ENCODE data around the gene SMIM36. TPM values are rescaled to one million over a fixed set of nuclear protein-coding genes. Genes with fewer than 3 reads are reported as not detected.

SMIM36 gene
- total and polyA plus RNA-seq, 7 experiments from 2014 or later: not detected

- POLR2A ChIA-PET: no interaction called here
- CTCF ChIA-PET: interaction anchor here (0.7 kb wide), 1 partner anchor 19 kb away, joined by 3 read pairs; no protein-coding TSS in a partner anchor
- Histone ChIP-seq H3K4me3 (ENCODE audit: low read length) (no peak overlapping the region), H3K27me3 (ENCODE audit: control insufficient read depth in 2 of 2, insufficient read depth in 2 of 2, low read length in 2 of 2) (no peaks in the 10 kb centered on the region), H3K27ac (ENCODE audit: low read depth, low read length) (no peak overlapping the region), H3K4me1 (ENCODE audit: control insufficient read depth in 2 of 2, insufficient read depth in 2 of 2, low read length in 2 of 2) (no peaks in the 10 kb centered on the region), H3K9me3 (ENCODE audit: control insufficient read depth in 2 of 3, low read length in 3 of 3) (peaks cover 0 to 5% (median 0%) of the 10 kb centered on the region in 3 experiments), H3K36me3 (ENCODE audit: control insufficient read depth in 2 of 3, insufficient read depth in 3 of 3, low read length in 3 of 3) (no peaks in the 10 kb centered on the region)
- Mint-ChIP-seq H3K9me3 (peaks cover 0 to 12% (median 2%) of the 10 kb centered on the region in 11 donors), H3K4me1 (peaks cover 0 to 7% (median 0%) of the 10 kb centered on the region in 7 donors), H3K27me3 (peaks cover 5 to 37% (median 20%) of the 10 kb centered on the region in 5 donors), H3K4me3 (no peak overlapping the region), H3K36me3 (peaks cover 0 to 4% (median 0%) of the 10 kb centered on the region in 5 donors), H3K27ac (no peak overlapping the region)
- intact Hi-C loops (cut with micrococcal nuclease): loop anchor here in 1 of 2 donors (5.0 kb wide), 1 partner anchor 34 kb away; no protein-coding TSS in a partner anchor
- DNase-seq (no peak), ATAC-seq (no peak)
These were observed 32.5 kb upstream of the SMIM36 start for GRCh38 chr17:55543709-55544108.

- Histone ChIP-seq H3K27me3 (ENCODE audit: control insufficient read depth in 2 of 2, insufficient read depth in 2 of 2, low read length in 2 of 2) (no peaks in the 10 kb centered on the region), H3K36me3 (ENCODE audit: control insufficient read depth in 2 of 3, insufficient read depth in 3 of 3, low read length in 3 of 3) (no peaks in the 10 kb centered on the region), H3K4me3 (ENCODE audit: low read length) (no peak overlapping the region), H3K4me1 (ENCODE audit: control insufficient read depth in 2 of 2, insufficient read depth in 2 of 2, low read length in 2 of 2) (no peaks in the 10 kb centered on the region), H3K9me3 (ENCODE audit: control insufficient read depth in 2 of 3, low read length in 3 of 3) (peaks cover 0 to 5% (median 0%) of the 10 kb centered on the region in 3 experiments), H3K27ac (ENCODE audit: low read depth, low read length) (no peak overlapping the region)
- CTCF ChIA-PET: no interaction called here
- H3K4me3 Mint-ChIP-seq: no peak overlapping the region
- H3K27ac Mint-ChIP-seq: no peak overlapping the region
- H3K9me3 Mint-ChIP-seq: peaks cover 0 to 10% (median 2%) of the 10 kb centered on the region in 11 donors
- H3K27me3 Mint-ChIP-seq: peaks cover 4 to 17% (median 9%) of the 10 kb centered on the region in 5 donors
- ATAC-seq: no peak
- POLR2A ChIA-PET: no interaction called here
- DNase-seq: no peak
- H3K4me1 Mint-ChIP-seq: no peaks in the 10 kb centered on the region
- no peaks in the 10 kb centered on the region for H3K36me3 Mint-ChIP-seq
- intact Hi-C loops (cut with micrococcal nuclease): loop anchor here in 1 of 2 donors (5.0 kb wide), 1 partner anchor 37 kb away; no protein-coding TSS in a partner anchor
These were observed 29.3 kb upstream of the SMIM36 start for GRCh38 chr17:55540414-55541091.

- ChIA-PET POLR2A (interaction anchor here (0.7 kb wide), 1 partner anchor 29 kb away, joined by 3 read pairs; no protein-coding TSS in a partner anchor), CTCF (interaction anchor here (0.6 kb wide), 1 partner anchor 9 kb away, joined by 3 read pairs; no protein-coding TSS in a partner anchor)
- Histone ChIP-seq H3K27me3 (ENCODE audit: control insufficient read depth in 2 of 2, insufficient read depth in 2 of 2, low read length in 2 of 2) (no peaks in the 10 kb centered on the region), H3K4me1 (ENCODE audit: control insufficient read depth in 2 of 2, insufficient read depth in 2 of 2, low read length in 2 of 2) (no peaks in the 10 kb centered on the region), H3K4me3 (ENCODE audit: low read length) (no peak overlapping the region), H3K27ac (ENCODE audit: low read depth, low read length) (no peak overlapping the region), H3K36me3 (ENCODE audit: control insufficient read depth in 2 of 3, insufficient read depth in 3 of 3, low read length in 3 of 3) (no peaks in the 10 kb centered on the region), H3K9me3 (ENCODE audit: control insufficient read depth in 2 of 3, low read length in 3 of 3) (no peaks in the 10 kb centered on the region)
- Mint-ChIP-seq H3K27ac (no peak overlapping the region), H3K9me3 (no peaks in the 10 kb centered on the region), H3K4me3 (no peak overlapping the region), H3K4me1 (no peaks in the 10 kb centered on the region), H3K36me3 (no peaks in the 10 kb centered on the region), H3K27me3 (peaks cover 0 to 12% (median 4%) of the 10 kb centered on the region in 5 donors)
- no peak for DNase-seq
- ATAC-seq: no peak
- intact Hi-C loops (cut with micrococcal nuclease): no loop called here
These were observed 25.0 kb upstream of the SMIM36 start for GRCh38 chr17:55536205-55536604.

GRCh38 chr17:55533608-55534007, 22.4 kb upstream of the SMIM36 start:
- intact Hi-C loops (cut with micrococcal nuclease): no loop called here
- Mint-ChIP-seq H3K4me1 (no peaks in the 10 kb centered on the region), H3K4me3 (no peak overlapping the region), H3K36me3 (no peaks in the 10 kb centered on the region), H3K9me3 (no peaks in the 10 kb centered on the region), H3K27me3 (peaks cover 0 to 8% (median 0%) of the 10 kb centered on the region in 5 donors), H3K27ac (no peak overlapping the region)
- H3K4me1 ChIP-seq (ENCODE audit: control insufficient read depth in 2 of 2, insufficient read depth in 2 of 2, low read length in 2 of 2): no peaks in the 10 kb centered on the region
- H3K36me3 ChIP-seq (ENCODE audit: control insufficient read depth in 2 of 3, insufficient read depth in 3 of 3, low read length in 3 of 3): no peaks in the 10 kb centered on the region
- no peak for DNase-seq
- CTCF ChIA-PET: interaction anchor here (1.0 to 1.6 kb wide), 3 partner anchors 8 to 69 kb away, joined by 3 to 4 read pairs (median 4); no protein-coding TSS in a partner anchor
- no peaks in the 10 kb centered on the region for H3K27me3 ChIP-seq (ENCODE audit: control insufficient read depth in 2 of 2, insufficient read depth in 2 of 2, low read length in 2 of 2)
- no peak overlapping the region for H3K27ac ChIP-seq (ENCODE audit: low read depth, low read length)
- no peak overlapping the region for H3K4me3 ChIP-seq (ENCODE audit: low read length)
- POLR2A ChIA-PET: no interaction called here
- no peak for ATAC-seq
- no peaks in the 10 kb centered on the region for H3K9me3 ChIP-seq (ENCODE audit: control insufficient read depth in 2 of 3, low read length in 3 of 3)

DNA sequence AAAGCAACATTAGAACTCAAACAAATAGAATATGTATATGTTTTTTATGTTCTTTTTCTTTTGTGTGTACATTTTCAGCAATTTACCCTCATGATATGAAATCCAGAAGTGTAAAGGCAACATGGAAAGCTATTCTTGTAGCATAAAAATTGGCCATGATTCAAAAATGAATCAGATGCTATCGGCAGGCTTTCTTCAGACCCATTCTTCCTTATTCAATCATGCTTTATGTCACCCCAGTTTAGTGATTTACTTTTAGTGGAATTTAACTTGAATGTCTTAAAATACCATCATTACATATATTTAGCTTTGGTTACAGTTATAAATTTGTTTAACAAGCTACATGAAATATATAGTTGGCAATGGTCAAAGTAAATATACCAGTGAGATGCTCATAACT, 21.4 kb upstream of the SMIM36 start:
- H3K4me3 ChIP-seq (ENCODE audit: low read length): no peak overlapping the region

GRCh38 chr17:55531053-55531728, 19.9 kb upstream of the SMIM36 start:
- no peaks in the 10 kb centered on the region for H3K9me3 ChIP-seq (ENCODE audit: control insufficient read depth in 2 of 3, low read length in 3 of 3)
- ChIA-PET POLR2A (interaction anchor here (0.6 kb wide), 1 partner anchor 159 kb away, joined by 3 read pairs; no protein-coding TSS in a partner anchor), CTCF (no interaction called here)

More for the DNA sequence above, 21.4 kb upstream of the SMIM36 start:
- Mint-ChIP-seq H3K27me3 (peaks cover 0 to 7% (median 0%) of the 10 kb centered on the region in 5 donors), H3K27ac (no peak overlapping the region), H3K4me3 (no peak overlapping the region), H3K36me3 (no peaks in the 10 kb centered on the region), H3K9me3 (no peaks in the 10 kb centered on the region), H3K4me1 (peaks cover 0 to 3% (median 0%) of the 10 kb centered on the region in 7 donors)
- no peak for ATAC-seq
- H3K27ac ChIP-seq (ENCODE audit: low read depth, low read length): no peak overlapping the region
- no peaks in the 10 kb centered on the region for H3K27me3 ChIP-seq (ENCODE audit: control insufficient read depth in 2 of 2, insufficient read depth in 2 of 2, low read length in 2 of 2)
- H3K9me3 ChIP-seq (ENCODE audit: control insufficient read depth in 2 of 3, low read length in 3 of 3): no peaks in the 10 kb centered on the region
- H3K4me1 ChIP-seq (ENCODE audit: control insufficient read depth in 2 of 2, insufficient read depth in 2 of 2, low read length in 2 of 2): no peaks in the 10 kb centered on the region
- POLR2A ChIA-PET: no interaction called here
- intact Hi-C loops (cut with micrococcal nuclease): no loop called here
- CTCF ChIA-PET: interaction anchor here (1.0 kb wide), 3 partner anchors 18 to 70 kb away, joined by 3 to 4 read pairs (median 3); no protein-coding TSS in a partner anchor
- no peak for DNase-seq
- H3K36me3 ChIP-seq (ENCODE audit: control insufficient read depth in 2 of 3, insufficient read depth in 3 of 3, low read length in 3 of 3): no peaks in the 10 kb centered on the region

More at GRCh38 chr17:55531053-55531728, 19.9 kb upstream of the SMIM36 start:
- Mint-ChIP-seq H3K4me1 (peaks cover 0 to 3% (median 0%) of the 10 kb centered on the region in 7 donors), H3K36me3 (no peaks in the 10 kb centered on the region), H3K4me3 (no peak overlapping the region), H3K9me3 (no peaks in the 10 kb centered on the region), H3K27me3 (peaks cover 0 to 7% (median 0%) of the 10 kb centered on the region in 5 donors), H3K27ac (no peak overlapping the region)
- no peak overlapping the region for H3K27ac ChIP-seq (ENCODE audit: low read depth, low read length)
- DNase-seq (no peak), ATAC-seq (no peak)
- no peak overlapping the region for H3K4me3 ChIP-seq (ENCODE audit: low read length)
- no peaks in the 10 kb centered on the region for H3K27me3 ChIP-seq (ENCODE audit: control insufficient read depth in 2 of 2, insufficient read depth in 2 of 2, low read length in 2 of 2)
- H3K36me3 ChIP-seq (ENCODE audit: control insufficient read depth in 2 of 3, insufficient read depth in 3 of 3, low read length in 3 of 3): no peaks in the 10 kb centered on the region
- intact Hi-C loops (cut with micrococcal nuclease): no loop called here
- H3K4me1 ChIP-seq (ENCODE audit: control insufficient read depth in 2 of 2, insufficient read depth in 2 of 2, low read length in 2 of 2): no peaks in the 10 kb centered on the region
